Left ventricle myocardium superior (tissue), 1 donor: Measurements from ENCODE around the gene LRRC1. TPM values are rescaled to one million over a fixed set of nuclear protein-coding genes. Genes with fewer than 3 reads are reported as not detected.

Experiments used
- ATAC-seq: fragments of 200-7000 bp; cut with Tn5 transposase; one replicate; pipeline ENCODE4 v1.9.1; 2020; ENCODE audit warnings: mild to moderate bottlenecking, moderate library complexity
- DNase-seq: peaks from one replicate; pipeline ENCODE4 v3.0.0-alpha.2; 2020
- intact Hi-C: fragments of 100-400 bp; cut with micrococcal nuclease; formaldehyde crosslinking; loops from one replicate; pipeline ENCODE4 v1.11.0; 2022
- total RNA-seq: library from RNA; stranded (reverse); fragmentation: NEBNext Ultra II Directional; extraction: Animal tissue kit (Norgen Biotek cat#: 25700); gene quantifications from one replicate; pipeline ENCODE4 v1.2.1, GENCODE V29; 2021
- donor health status: DM: no; HTN: yes; CAD: no; lungs with severe emphysema.

Gene LRRC1
- total RNA-seq, 1 donor from 2014 or later: 2.0 TPM

- intact Hi-C loops: no loop called here
- no peak for DNase-seq
- peak; percentile 39 for ATAC-seq
Measured at GRCh38 chr6:53862662-53863462, 68.1 kb downstream of the LRRC1 start.

DNA sequence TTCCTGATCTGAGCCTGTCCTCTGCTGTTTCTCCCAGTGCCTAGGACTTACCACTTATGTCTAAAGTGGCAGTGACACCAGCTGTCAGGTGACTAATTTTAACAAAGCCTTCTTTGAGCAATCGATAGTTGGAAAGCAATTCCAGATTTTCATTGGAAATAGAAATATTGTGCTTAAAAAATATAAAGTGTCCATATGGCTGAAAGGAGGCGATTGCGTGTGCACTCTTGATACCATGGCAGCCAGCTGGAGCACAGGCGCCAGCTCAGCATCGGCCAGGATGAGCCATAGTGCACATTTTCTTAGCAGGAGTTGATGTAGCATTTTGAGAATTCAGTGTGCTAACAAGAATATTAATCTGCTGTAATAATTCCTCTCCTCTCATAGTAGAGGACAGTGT lies 70.0 kb downstream of the LRRC1 start:
- no peak for ATAC-seq
- intact Hi-C loops: no loop called here

GRCh38 chr6:53866226-53866625 lies 71.4 kb downstream of the LRRC1 start:
- DNase-seq (no peak), ATAC-seq (no peak)
- intact Hi-C loops: no loop called here

More for the DNA sequence above, 70.0 kb downstream of the LRRC1 start:
- DNase-seq: no peak

DNA sequence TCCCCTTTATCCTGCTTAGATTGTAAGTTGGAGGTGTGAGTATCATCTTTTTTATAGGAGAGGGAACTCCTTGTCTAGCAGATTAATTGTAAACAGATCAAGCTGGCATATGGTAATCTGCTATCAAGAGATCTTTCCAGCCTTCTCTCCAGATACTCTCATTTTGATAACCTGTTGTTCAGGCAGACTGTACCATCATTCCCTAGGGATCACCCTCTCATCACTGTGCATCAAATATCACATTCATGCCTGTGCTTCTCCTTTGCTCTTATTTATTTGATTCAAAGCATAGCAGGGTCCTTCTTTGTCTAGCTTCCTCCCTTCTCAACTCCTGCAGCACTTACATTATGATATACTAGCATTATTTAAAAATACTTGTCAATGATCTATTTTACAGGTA lies 73.8 kb downstream of the LRRC1 start:
- DNase-seq: no peak
- ATAC-seq: no peak
- intact Hi-C loops: no loop called here

DNA sequence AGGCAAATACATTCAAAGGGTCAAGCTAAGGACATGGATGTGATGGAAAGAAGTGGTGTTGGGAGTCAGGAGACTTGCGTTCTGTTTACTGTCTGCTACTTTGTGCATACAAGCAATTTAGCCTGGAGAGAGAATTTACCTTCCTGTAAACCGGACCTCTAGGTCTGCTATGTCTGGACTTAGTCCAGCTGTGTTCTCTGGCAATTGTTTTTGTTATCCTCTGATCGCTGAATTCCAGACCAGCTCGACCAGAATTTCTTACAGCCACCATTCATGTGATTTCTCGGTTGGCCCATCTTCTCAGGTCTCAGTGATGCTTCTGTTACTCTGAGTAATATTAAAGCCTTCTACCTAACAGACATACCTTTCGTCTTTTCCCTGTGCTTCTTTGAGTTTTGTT lies 75.2 kb downstream of the LRRC1 start:
- ATAC-seq (no peak), DNase-seq (no peak)
- intact Hi-C loops: no loop called here

- intact Hi-C loops: no loop called here
- ATAC-seq (no peak), DNase-seq (no peak)
Measured at GRCh38 chr6:53873922-53874321, 79.1 kb downstream of the LRRC1 start.

- intact Hi-C loops: no loop called here
- no peak for DNase-seq
- no peak for ATAC-seq
Measured at GRCh38 chr6:53874964-53875363, 80.2 kb downstream of the LRRC1 start.

GRCh38 chr6:53877151-53877550 lies 82.3 kb downstream of the LRRC1 start:
- intact Hi-C loops: no loop called here
- no peak for ATAC-seq
- DNase-seq: no peak

DNA sequence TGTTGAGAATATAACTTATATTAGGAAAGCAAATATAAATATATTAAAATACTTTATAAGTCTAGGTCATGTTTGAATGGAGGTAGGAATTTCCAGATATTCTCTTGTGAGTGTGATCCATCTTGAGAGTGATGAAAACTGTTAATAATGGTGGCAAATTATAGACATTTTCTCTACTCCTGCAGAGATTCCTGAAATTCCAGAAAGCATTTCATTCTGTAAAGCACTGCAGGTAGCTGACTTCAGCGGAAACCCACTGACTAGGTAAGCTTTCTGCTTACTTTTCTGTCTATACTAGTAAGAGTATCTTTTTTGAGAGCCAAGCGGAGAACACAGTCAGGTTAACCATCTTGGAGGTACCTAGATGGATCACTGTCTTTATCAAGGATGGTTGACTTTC lies 84.0 kb downstream of the LRRC1 start:
- intact Hi-C loops: no loop called here
- DNase-seq (no peak), ATAC-seq (no peak)

DNA sequence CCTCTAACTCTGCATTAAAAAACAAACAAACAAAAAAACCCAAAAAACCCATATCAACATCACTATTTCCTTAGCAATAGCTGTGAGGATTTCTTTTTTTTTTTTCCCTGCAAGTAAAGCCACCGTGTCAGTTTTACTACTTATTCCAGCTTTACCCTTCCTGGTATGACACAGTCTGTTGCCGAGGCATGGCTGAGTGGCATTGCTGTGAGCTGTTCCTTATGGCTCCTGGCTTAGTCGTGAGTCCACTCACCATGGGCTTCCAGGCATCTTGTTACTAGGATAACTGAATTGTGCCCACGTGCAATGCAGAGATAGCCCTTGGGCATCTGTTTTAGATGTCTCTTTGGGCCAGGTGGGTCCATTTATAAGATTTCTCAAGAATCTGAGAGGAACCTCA lies 84.8 kb downstream of the LRRC1 start:
- no peak for ATAC-seq
- intact Hi-C loops: no loop called here
- no peak for DNase-seq

GRCh38 chr6:53887316-53887715 lies 92.5 kb downstream of the LRRC1 start:
- intact Hi-C loops: no loop called here
- no peak for ATAC-seq
- no peak for DNase-seq

DNA sequence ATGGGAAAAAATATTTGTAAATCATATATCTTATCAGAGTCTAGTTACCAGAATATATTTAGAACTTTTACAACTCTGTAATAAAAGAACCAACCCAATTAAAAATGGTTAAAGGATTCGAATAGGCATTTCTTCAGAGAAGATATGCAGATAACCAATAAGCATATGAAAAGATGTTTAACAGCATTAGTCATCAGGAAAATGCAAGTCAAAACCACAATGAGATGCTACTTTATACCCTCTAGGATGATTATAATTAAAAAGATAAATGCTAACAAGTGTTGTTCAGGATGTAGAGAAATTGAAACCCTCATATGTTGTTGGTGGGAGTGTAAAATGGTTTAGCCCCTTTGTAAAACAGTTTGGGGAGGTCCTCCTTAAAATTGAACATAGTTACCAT lies 94.1 kb downstream of the LRRC1 start:
- no peak for ATAC-seq
- DNase-seq: no peak
- intact Hi-C loops: no loop called here

DNA sequence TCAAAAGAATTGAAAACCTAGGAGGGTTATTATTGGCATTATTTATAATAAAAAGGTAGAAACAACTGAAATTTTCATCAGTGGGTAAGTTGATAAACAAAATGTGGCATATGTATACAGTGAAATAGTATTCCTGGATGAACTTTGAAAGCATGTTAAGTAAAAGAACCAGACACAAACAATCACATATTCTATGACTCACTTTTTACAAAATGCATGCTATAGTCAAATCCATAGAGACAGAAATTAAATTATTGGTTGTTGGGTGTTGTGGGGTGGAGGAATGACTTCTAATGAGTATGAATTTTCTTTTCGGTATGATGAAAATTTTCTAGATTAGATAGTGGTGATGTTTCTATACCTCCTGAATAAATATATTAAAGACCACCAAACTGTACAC lies 94.6 kb downstream of the LRRC1 start:
- DNase-seq (no peak), ATAC-seq (no peak)
- intact Hi-C loops: no loop called here

- no peak for ATAC-seq
- no peak for DNase-seq
- intact Hi-C loops: no loop called here
Measured at GRCh38 chr6:53892707-53893106, 97.9 kb downstream of the LRRC1 start.

GRCh38 chr6:53894091-53894490 lies 99.3 kb downstream of the LRRC1 start:
- intact Hi-C loops: no loop called here
- ATAC-seq: peak; percentile 47

DNA sequence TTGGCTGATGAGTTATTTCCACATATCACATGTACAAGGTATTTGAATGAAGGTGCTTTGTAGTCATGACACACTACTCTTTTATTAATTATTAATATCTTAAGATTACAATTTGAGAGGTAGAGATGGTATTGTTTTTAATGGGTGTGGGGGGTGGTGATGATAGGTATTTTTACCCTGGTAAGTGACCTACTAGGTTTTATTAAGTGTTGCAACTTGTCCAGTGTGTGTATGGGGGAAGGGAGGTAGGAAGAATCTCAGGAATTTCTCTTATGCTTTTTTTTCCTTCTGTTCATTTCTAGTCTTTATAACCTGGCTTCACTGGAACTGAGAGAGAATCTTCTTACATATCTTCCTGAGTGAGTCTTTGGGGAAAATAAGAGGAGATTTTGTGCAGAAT lies 101.4 kb downstream of the LRRC1 start:
- intact Hi-C loops: no loop called here
- DNase-seq: no peak
- ATAC-seq: no peak

More at GRCh38 chr6:53894091-53894490, 99.3 kb downstream of the LRRC1 start:
- DNase-seq: no peak

DNA sequence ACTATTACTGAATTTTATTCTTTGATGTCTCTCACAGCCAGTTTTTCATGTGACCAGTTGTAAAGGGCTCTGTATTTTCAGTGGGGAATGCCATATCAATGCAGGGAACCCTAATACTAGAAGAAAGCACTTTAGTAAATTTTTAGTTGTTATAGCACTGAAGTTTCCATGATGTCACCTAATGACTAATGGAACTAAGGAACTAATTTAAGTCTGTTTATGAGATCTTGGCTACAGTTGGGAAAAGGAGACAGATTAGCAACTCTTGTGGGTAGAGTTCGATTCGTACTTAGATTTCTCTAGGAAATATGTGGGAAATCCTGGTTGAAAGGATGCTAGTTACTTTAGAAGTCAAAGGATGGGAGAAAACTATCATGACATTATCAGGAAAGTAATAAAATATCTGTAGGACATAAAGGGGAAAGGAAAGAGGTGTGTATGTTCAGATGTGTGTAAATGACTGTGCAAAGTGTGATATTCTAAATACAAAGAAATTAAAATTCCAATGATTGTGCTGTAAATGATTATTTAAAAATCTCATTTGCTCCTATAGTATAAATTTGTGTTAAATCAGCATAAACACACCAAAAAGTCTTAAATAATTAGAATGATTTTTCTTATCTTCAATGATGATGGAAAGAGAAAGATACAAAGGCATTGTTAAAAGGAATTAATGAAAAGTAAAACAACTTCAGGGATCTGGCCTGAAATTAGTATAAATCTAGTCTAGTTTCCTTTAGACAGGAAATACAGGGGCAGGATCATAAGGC lies 103.4 kb downstream of the LRRC1 start:
- ATAC-seq (no peak), DNase-seq (no peak)
- intact Hi-C loops: no loop called here

DNA sequence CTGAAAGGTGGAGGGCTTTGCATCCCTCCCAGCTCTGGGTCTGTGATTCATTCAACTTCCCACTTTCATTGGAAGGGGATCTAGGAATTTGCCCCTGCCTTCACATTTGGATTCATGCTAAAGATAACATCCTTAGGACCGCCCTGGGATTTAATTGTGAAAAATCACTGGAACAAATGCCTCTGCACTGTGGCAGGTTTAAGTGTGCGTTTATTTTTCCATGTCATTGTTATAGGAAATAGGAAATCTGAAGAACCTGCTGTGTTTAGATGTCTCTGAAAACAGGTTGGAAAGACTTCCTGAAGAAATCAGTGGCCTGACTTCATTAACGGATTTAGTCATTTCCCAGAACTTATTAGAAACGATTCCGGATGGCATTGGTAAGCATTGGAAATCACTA lies 104.7 kb downstream of the LRRC1 start:
- DNase-seq (no peak), ATAC-seq (no peak)
- intact Hi-C loops: no loop called here

- no peak for ATAC-seq
- intact Hi-C loops: no loop called here
- DNase-seq: no peak
Measured at GRCh38 chr6:53903357-53903756, 108.6 kb downstream of the LRRC1 start.

DNA sequence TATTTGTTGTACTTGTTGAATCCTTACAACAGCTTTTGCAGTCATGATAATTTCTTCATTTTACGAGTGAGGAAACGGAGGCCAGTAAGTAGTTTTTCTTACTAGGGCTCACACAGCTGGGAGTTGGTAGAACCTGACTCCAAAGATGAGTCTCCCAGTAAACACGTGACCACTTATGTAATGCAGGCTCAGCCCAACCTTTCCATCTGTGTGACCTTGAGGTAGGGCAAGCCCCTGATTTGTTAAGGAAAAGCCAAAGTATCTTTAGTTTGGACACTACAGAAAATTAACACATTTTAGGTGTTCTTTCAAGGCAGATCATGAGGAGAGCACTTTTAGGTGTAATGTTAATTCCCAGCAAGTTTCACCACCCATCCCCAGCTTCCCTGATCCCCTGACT lies 111.3 kb downstream of the LRRC1 start:
- DNase-seq (no peak), ATAC-seq (no peak)
- intact Hi-C loops: no loop called here

GRCh38 chr6:53906842-53907241 lies 112.0 kb downstream of the LRRC1 start:
- intact Hi-C loops: no loop called here
- ATAC-seq: no peak
- DNase-seq: no peak
